ENCODE data around the gene SLIT3.

The SLIT3 gene

GRCh38 chr5:169089343-169089742, 211.6 kb downstream of the SLIT3 start:
- Histone ChIP-seq H3K27ac (ENCODE audit: low read depth, low read length) (no peak overlapping the region), H3K9me3 (ENCODE audit: insufficient read depth, low read depth, low read length) (peaks cover 6% of the 10 kb centered on the region), H3K9ac (ENCODE audit: low read depth, low read length) (no peak overlapping the region), H3K27me3 (ENCODE audit: insufficient read depth, low read length) (no peaks in the 10 kb centered on the region), H3K36me3 (ENCODE audit: insufficient read depth, low read length) (no peaks in the 10 kb centered on the region), H3K4me1 (ENCODE audit: insufficient read depth, low read length) (peaks cover 42% of the 10 kb centered on the region), H3K4me3 (ENCODE audit: low read length) (no peak overlapping the region)
- WGBS = 84% methylated on average over 3 of the region's 3 CpGs

GRCh38 chr5:169088028-169088725, 212.8 kb downstream of the SLIT3 start:
- Histone ChIP-seq H3K4me3 (ENCODE audit: low read length) (no peak overlapping the region), H3K4me1 (ENCODE audit: insufficient read depth, low read length) (peaks cover 50% of the 10 kb centered on the region), H3K27ac (ENCODE audit: low read depth, low read length) (peak overlapping the region; percentile 33; the same call in 1 of the 2 replicates), H3K36me3 (ENCODE audit: insufficient read depth, low read length) (no peaks in the 10 kb centered on the region), H3K9ac (ENCODE audit: low read depth, low read length) (no peak overlapping the region), H3K27me3 (ENCODE audit: insufficient read depth, low read length) (no peaks in the 10 kb centered on the region), H3K9me3 (ENCODE audit: insufficient read depth, low read depth, low read length) (peaks cover 6% of the 10 kb centered on the region)
- 65% methylated on average over 11 of the region's 11 CpGs for WGBS

DNA sequence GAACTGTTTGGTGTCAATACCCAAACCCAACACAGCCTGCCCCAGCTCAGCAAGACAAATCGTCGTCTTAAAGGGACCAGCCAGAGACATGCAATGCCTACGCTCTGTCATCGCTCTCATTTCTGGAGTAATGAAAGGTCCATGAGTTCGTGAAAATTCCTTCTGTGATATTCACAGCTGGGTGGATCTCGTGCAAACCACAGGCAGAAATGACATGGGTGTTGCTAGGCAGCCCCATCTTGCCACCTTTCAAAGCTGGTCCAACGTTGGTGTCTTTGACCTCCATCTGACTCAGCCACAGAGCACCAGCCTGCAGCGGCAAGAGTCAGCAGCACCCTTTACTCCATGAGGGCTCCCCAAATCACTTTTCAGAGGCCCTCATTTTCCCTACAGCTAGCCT, 215.3 kb downstream of the SLIT3 start:
- peaks cover 59% of the 10 kb centered on the region for H3K4me1 ChIP-seq (ENCODE audit: insufficient read depth, low read length)
- H3K27ac ChIP-seq (ENCODE audit: low read depth, low read length) = no peak overlapping the region
- H3K9ac ChIP-seq (ENCODE audit: low read depth, low read length) = no peak overlapping the region
- H3K36me3 ChIP-seq (ENCODE audit: insufficient read depth, low read length) = no peaks in the 10 kb centered on the region
- no peak overlapping the region for H3K4me3 ChIP-seq (ENCODE audit: low read length)
- H3K27me3 ChIP-seq (ENCODE audit: insufficient read depth, low read length) = no peaks in the 10 kb centered on the region
- WGBS = 89% methylated on average over 8 of the region's 8 CpGs
- peaks cover 4% of the 10 kb centered on the region for H3K9me3 ChIP-seq (ENCODE audit: insufficient read depth, low read depth, low read length)

DNA sequence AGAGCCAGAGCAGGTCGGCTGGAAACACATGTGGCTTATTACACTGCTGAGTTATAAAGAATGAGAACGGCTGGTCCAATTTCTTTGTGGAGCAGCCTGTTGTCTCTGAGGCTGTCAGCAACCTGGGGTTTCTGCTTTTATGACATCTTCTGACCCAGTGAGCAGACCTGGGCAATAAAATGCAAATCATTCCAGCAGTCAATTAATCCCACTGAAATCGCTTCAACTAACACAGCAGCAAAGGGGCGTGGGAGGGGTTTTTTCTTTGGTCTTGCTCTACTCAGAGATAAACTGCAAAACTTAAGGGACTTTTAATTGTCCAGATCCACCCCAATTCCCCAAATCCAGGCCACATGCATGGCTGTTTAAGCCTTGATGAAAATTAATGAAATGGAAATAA, 215.7 kb downstream of the SLIT3 start:
- Histone ChIP-seq H3K4me1 (ENCODE audit: insufficient read depth, low read length) (peaks cover 61% of the 10 kb centered on the region), H3K27ac (ENCODE audit: low read depth, low read length) (no peak overlapping the region), H3K9ac (ENCODE audit: low read depth, low read length) (no peak overlapping the region), H3K36me3 (ENCODE audit: insufficient read depth, low read length) (no peaks in the 10 kb centered on the region), H3K4me3 (ENCODE audit: low read length) (no peak overlapping the region), H3K9me3 (ENCODE audit: insufficient read depth, low read depth, low read length) (no peaks in the 10 kb centered on the region), H3K27me3 (ENCODE audit: insufficient read depth, low read length) (no peaks in the 10 kb centered on the region)
- WGBS = 82% methylated on average over 4 of the region's 4 CpGs

DNA sequence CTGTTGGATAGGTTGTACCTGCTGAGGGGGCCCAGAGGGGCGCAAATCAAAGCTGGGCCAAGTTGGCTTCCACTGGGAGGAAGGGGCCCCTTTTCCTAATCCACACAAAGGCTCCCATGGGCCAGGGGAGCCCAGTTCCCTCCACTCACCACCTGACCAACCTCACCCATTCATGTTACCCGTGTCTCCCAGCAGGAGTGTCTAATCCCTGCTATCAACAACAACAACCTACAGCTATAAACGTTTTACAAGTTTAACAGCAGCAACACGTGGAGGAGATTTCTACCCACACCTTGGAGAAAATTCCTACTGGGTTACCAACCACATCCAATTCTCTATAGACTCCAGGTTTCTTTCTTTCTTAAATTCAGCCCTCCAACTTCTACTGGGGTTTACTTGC, 216.2 kb downstream of the SLIT3 start:
- peaks cover 61% of the 10 kb centered on the region for H3K4me1 ChIP-seq (ENCODE audit: insufficient read depth, low read length)
- H3K9ac ChIP-seq (ENCODE audit: low read depth, low read length) = no peak overlapping the region
- H3K27me3 ChIP-seq (ENCODE audit: insufficient read depth, low read length) = no peaks in the 10 kb centered on the region
- H3K27ac ChIP-seq (ENCODE audit: low read depth, low read length) = no peak overlapping the region
- no peak overlapping the region for H3K4me3 ChIP-seq (ENCODE audit: low read length)
- no peaks in the 10 kb centered on the region for H3K9me3 ChIP-seq (ENCODE audit: insufficient read depth, low read depth, low read length)
- H3K36me3 ChIP-seq (ENCODE audit: insufficient read depth, low read length) = no peaks in the 10 kb centered on the region
- 52% methylated on average over 4 of the region's 4 CpGs for WGBS

DNA sequence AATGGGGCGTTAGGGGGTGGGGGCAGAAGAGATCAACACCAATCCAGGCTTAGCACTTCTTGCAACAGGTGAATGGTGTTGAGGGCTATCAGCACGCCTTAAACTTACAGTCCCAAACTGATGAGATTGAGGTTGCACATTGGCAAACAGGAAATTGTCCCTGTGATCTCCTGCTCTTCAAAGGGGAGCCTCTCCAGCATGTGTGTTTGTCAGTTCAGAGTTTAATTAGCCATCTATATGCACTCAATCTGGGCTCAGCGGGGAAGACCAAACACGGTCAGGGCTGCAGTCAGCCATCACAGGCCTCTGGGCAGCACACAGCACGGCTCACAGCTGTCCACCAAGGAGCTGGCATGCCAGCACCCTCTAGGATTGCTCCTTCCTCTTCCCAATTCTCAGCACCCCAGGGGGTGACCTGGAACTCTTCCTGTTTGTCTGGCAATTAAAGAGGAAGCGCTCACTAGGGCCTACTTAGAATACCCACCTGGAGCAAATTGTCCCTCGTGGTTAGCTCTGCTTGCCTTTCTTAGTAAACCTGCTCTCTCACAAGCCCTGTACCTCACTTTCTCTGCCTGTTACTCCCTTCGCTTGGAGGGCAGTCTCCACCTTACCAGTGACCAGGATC, 217.4 kb downstream of the SLIT3 start:
- 78% methylated on average over 8 of the region's 8 CpGs for WGBS
- Histone ChIP-seq H3K36me3 (ENCODE audit: insufficient read depth, low read length) (no peaks in the 10 kb centered on the region), H3K4me1 (ENCODE audit: insufficient read depth, low read length) (peaks cover 59% of the 10 kb centered on the region), H3K9ac (ENCODE audit: low read depth, low read length) (no peak overlapping the region), H3K4me3 (ENCODE audit: low read length) (no peak overlapping the region), H3K27me3 (ENCODE audit: insufficient read depth, low read length) (no peaks in the 10 kb centered on the region), H3K27ac (ENCODE audit: low read depth, low read length) (no peak overlapping the region), H3K9me3 (ENCODE audit: insufficient read depth, low read depth, low read length) (no peaks in the 10 kb centered on the region)

GRCh38 chr5:169081000-169081724, 219.8 kb downstream of the SLIT3 start:
- Histone ChIP-seq H3K27ac (ENCODE audit: low read depth, low read length) (no peak overlapping the region), H3K9ac (ENCODE audit: low read depth, low read length) (no peak overlapping the region), H3K36me3 (ENCODE audit: insufficient read depth, low read length) (no peaks in the 10 kb centered on the region), H3K27me3 (ENCODE audit: insufficient read depth, low read length) (no peaks in the 10 kb centered on the region), H3K4me1 (ENCODE audit: insufficient read depth, low read length) (peaks cover 37% of the 10 kb centered on the region), H3K4me3 (ENCODE audit: low read length) (no peak overlapping the region), H3K9me3 (ENCODE audit: insufficient read depth, low read depth, low read length) (no peaks in the 10 kb centered on the region)
- 61% methylated on average over 9 of the region's 9 CpGs for WGBS

- Histone ChIP-seq H3K4me1 (ENCODE audit: insufficient read depth, low read length) (peaks cover 30% of the 10 kb centered on the region), H3K27me3 (ENCODE audit: insufficient read depth, low read length) (no peaks in the 10 kb centered on the region), H3K9ac (ENCODE audit: low read depth, low read length) (no peak overlapping the region), H3K9me3 (ENCODE audit: insufficient read depth, low read depth, low read length) (no peaks in the 10 kb centered on the region), H3K27ac (ENCODE audit: low read depth, low read length) (no peak overlapping the region), H3K36me3 (ENCODE audit: insufficient read depth, low read length) (no peaks in the 10 kb centered on the region), H3K4me3 (ENCODE audit: low read length) (no peak overlapping the region)
- WGBS = 78% methylated on average over 6 of the region's 6 CpGs
Measured at GRCh38 chr5:169080448-169080911, 220.5 kb downstream of the SLIT3 start.

DNA sequence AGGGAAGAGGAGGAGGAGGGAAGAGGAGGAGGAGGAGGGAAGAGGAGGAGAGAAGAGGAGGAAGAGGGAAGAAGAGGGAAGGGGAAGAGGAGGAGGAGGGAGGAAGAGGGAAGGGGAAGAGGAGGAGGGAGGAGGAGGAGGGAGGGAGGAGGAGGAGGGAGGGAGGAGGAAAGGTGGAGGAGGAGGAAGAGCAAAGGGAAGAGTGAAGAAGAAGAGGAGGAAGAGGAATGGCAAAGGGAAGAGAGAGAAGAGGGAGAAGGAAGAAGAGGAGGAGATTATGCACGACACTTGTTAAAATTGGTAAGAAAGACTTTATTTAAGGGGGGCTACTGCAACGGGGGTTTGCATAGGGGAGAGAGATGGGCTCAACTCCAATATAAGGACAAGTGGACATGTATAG, 221.2 kb downstream of the SLIT3 start:
- no peak overlapping the region for H3K27ac ChIP-seq (ENCODE audit: low read depth, low read length)
- H3K4me1 ChIP-seq (ENCODE audit: insufficient read depth, low read length) = peaks cover 22% of the 10 kb centered on the region
- WGBS = 89% methylated on average over 2 of the region's 2 CpGs
- H3K36me3 ChIP-seq (ENCODE audit: insufficient read depth, low read length) = no peaks in the 10 kb centered on the region
- no peaks in the 10 kb centered on the region for H3K27me3 ChIP-seq (ENCODE audit: insufficient read depth, low read length)
- no peak overlapping the region for H3K4me3 ChIP-seq (ENCODE audit: low read length)
- no peaks in the 10 kb centered on the region for H3K9me3 ChIP-seq (ENCODE audit: insufficient read depth, low read depth, low read length)
- H3K9ac ChIP-seq (ENCODE audit: low read depth, low read length) = no peak overlapping the region

DNA sequence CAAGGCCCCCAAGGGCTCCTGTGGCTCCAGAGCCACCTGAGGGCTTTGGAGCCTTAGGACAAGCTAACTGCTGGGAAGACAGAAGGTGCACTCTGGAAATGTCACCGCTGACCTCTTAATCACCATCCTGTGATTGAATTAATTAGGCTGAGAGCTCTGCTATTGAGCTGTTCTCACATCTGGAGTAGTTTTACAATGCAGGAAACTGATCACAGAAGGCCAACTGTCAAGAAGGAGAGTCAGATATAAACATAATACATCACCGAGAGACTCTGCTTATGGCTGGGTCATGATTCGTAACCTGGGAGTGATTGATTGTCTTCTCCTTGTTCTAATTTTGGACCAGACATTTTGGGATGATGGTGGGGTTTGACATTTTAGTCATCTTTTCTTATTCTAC, 226.1 kb downstream of the SLIT3 start:
- 93% methylated on average over 3 of the region's 3 CpGs for WGBS
- no peaks in the 10 kb centered on the region for H3K36me3 ChIP-seq (ENCODE audit: insufficient read depth, low read length)

GRCh38 chr5:169072233-169072632, 228.7 kb downstream of the SLIT3 start:
- Histone ChIP-seq H3K9ac (ENCODE audit: low read depth, low read length) (no peak overlapping the region), H3K4me1 (ENCODE audit: insufficient read depth, low read length) (no peaks in the 10 kb centered on the region), H3K36me3 (ENCODE audit: insufficient read depth, low read length) (no peaks in the 10 kb centered on the region), H3K4me3 (ENCODE audit: low read length) (no peak overlapping the region), H3K9me3 (ENCODE audit: insufficient read depth, low read depth, low read length) (no peaks in the 10 kb centered on the region), H3K27me3 (ENCODE audit: insufficient read depth, low read length) (no peaks in the 10 kb centered on the region; the same call in 1 of the 2 replicates), H3K27ac (ENCODE audit: low read depth, low read length) (no peak overlapping the region)

More for the DNA sequence above, 226.1 kb downstream of the SLIT3 start:
- H3K4me3 ChIP-seq (ENCODE audit: low read length) = no peak overlapping the region
- H3K27me3 ChIP-seq (ENCODE audit: insufficient read depth, low read length) = no peaks in the 10 kb centered on the region; the same call in 1 of the 2 replicates
- no peaks in the 10 kb centered on the region for H3K4me1 ChIP-seq (ENCODE audit: insufficient read depth, low read length)
- H3K9me3 ChIP-seq (ENCODE audit: insufficient read depth, low read depth, low read length) = no peaks in the 10 kb centered on the region
- no peak overlapping the region for H3K9ac ChIP-seq (ENCODE audit: low read depth, low read length)
- H3K27ac ChIP-seq (ENCODE audit: low read depth, low read length) = no peak overlapping the region
